ENCODE results near the gene SPTBN5.
A peak's percentile ranks its signal among the peaks of the same experiment; 100 is the strongest.

Gene SPTBN5

GRCh38 chr15:41893422-41894250, at the start of gene SPTBN5:
Gene SPTBN5, minus strand, starts transcription at chr15:41894053. Its CDS starts 556 bp downstream, at chr15:41893497.
- DNase-seq (ENCODE audit: low spot score): no peak

- DNase-seq (ENCODE audit: low spot score): no peak
Measured at GRCh38 chr15:41942886-41943285, 49.0 kb upstream of the SPTBN5 start.

GRCh38 chr15:41941644-41942415, 48.0 kb upstream of the SPTBN5 start:
- DNase-seq (ENCODE audit: low spot score): no peak

- DNase-seq (ENCODE audit: low spot score): no peak
Measured at GRCh38 chr15:41940441-41940857, 46.6 kb upstream of the SPTBN5 start.

- DNase-seq (ENCODE audit: low spot score): no peak
Measured at GRCh38 chr15:41939986-41940385, 46.1 kb upstream of the SPTBN5 start.

- DNase-seq (ENCODE audit: low spot score): no peak
Measured at GRCh38 chr15:41937568-41937923, 43.7 kb upstream of the SPTBN5 start.

- DNase-seq (ENCODE audit: low spot score): no peak
Measured at GRCh38 chr15:41936649-41937567, 43.1 kb upstream of the SPTBN5 start.

GRCh38 chr15:41936155-41936554, 42.3 kb upstream of the SPTBN5 start:
- DNase-seq (ENCODE audit: low spot score): no peak

- DNase-seq (ENCODE audit: low spot score): no peak
Measured at GRCh38 chr15:41935566-41936020, 41.7 kb upstream of the SPTBN5 start.

GRCh38 chr15:41934843-41935242, 41.0 kb upstream of the SPTBN5 start:
- peak; percentile 48 for DNase-seq (ENCODE audit: low spot score)

- no peak for DNase-seq (ENCODE audit: low spot score)
Measured at GRCh38 chr15:41933771-41934170, 39.9 kb upstream of the SPTBN5 start.

GRCh38 chr15:41933326-41933725, 39.5 kb upstream of the SPTBN5 start:
- DNase-seq (ENCODE audit: low spot score): no peak

- no peak for DNase-seq (ENCODE audit: low spot score)
Measured at GRCh38 chr15:41932511-41933289, 38.8 kb upstream of the SPTBN5 start.

GRCh38 chr15:41932101-41932500, 38.2 kb upstream of the SPTBN5 start:
- DNase-seq (ENCODE audit: low spot score): no peak

GRCh38 chr15:41930867-41931222, 37.0 kb upstream of the SPTBN5 start:
- DNase-seq (ENCODE audit: low spot score): no peak

- no peak for DNase-seq (ENCODE audit: low spot score)
Measured at GRCh38 chr15:41930221-41930866, 36.5 kb upstream of the SPTBN5 start.

GRCh38 chr15:41928637-41929620, 35.1 kb upstream of the SPTBN5 start:
- DNase-seq (ENCODE audit: low spot score): no peak

GRCh38 chr15:41928100-41928499, 34.2 kb upstream of the SPTBN5 start:
- no peak for DNase-seq (ENCODE audit: low spot score)

- no peak for DNase-seq (ENCODE audit: low spot score)
Measured at GRCh38 chr15:41927536-41927935, 33.7 kb upstream of the SPTBN5 start.
